ENCODE results near the gene PRF1. TPM values are rescaled to one million over a fixed set of nuclear protein-coding genes. Genes with fewer than 3 reads are reported as not detected.

PRF1 gene
- total and polyA plus RNA-seq, 2 of the 13 experiments (the other 11 are each of a cell fraction or from before 2014, with no cell fraction given), result 1.00 to 1.4 TPM

- H4K20me1 ChIP-seq (ENCODE audit: insufficient read depth, low read length), result no peaks in the 10 kb centered on the region
- no peaks in the 10 kb centered on the region for H3K27me3 ChIP-seq (ENCODE audit: control insufficient read depth in 1 of 2, insufficient read depth in 2 of 2, low read length in 2 of 2)
- no peaks in the 10 kb centered on the region for H3K9me3 ChIP-seq (ENCODE audit: low read length)
- no peaks in the 10 kb centered on the region for H3K79me2 ChIP-seq (ENCODE audit: insufficient read depth, low read length)
- in situ Hi-C loops (cut with HindIII; ENCODE audit: extremely low pct_ligation_motif_present, low pct_unique_long_range_greater_than_20kb) (no loop called here), intact Hi-C loops (cut with micrococcal nuclease; ENCODE audit: unreplicated experiment) (no loop called here)
- H3K9ac ChIP-seq (ENCODE audit: insufficient read depth, low read depth, low read length), result no peak overlapping the region
- BruUV-seq (replicated peaks), result no TSS peak
- H3K4me1 ChIP-seq (ENCODE audit: insufficient read depth, low read length), result no peaks in the 10 kb centered on the region
- FAIRE-seq (no peak), DNase-seq (ENCODE audit: low spot score) (no peak), ATAC-seq (no peak)
- no peak overlapping the region for H2AFZ ChIP-seq (ENCODE audit: low read length)
- H3K4me2 ChIP-seq (ENCODE audit: low read depth, low read length), result no peak overlapping the region
- no peaks in the 10 kb centered on the region for H3K36me3 ChIP-seq (replicated peaks in 1 of 2; ENCODE audit: control insufficient read depth in 1 of 2, insufficient read depth in 2 of 2, low read length in 2 of 2)
- no peak overlapping the region for H3K27ac ChIP-seq (ENCODE audit: extremely low read length, insufficient read depth, low read length)
- 38% methylated on average over 1 of the region's 4 CpGs for WGBS (ENCODE audit: low lambda C conversion rate)
- CTCF ChIA-PET (ENCODE audit: low intra/inter-chr PET ratio, low total read pairs), result no interaction called here
- H3K4me3 ChIP-seq (replicated peaks in 1 of 3; ENCODE audit: insufficient read depth in 1 of 3, low read depth in 2 of 3, low read length in 3 of 3), result no peak overlapping the region
- POLR2A ChIA-PET, result no interaction called here
- TF ChIP-seq TOE1 (CRISPR knock-in tag; IDR thresholded peaks at IDR 0.05) (no peak), ZNF382 (CRISPR knock-in tag; IDR thresholded peaks at IDR 0.05; ENCODE audit: borderline replicate concordance) (no peak), ZBTB49 (CRISPR knock-in tag; IDR thresholded peaks at IDR 0.05; ENCODE audit: borderline replicate concordance) (no peak), E2F5 (CRISPR knock-in tag; conservative IDR thresholded peaks at IDR 0.05) (no peak), MTF1 (CRISPR knock-in tag; IDR thresholded peaks at IDR 0.05) (no peak), PLSCR1 (CRISPR knock-in tag; IDR thresholded peaks at IDR 0.05; ENCODE audit: borderline replicate concordance) (no peak), SSRP1 (CRISPR knock-in tag; IDR thresholded peaks at IDR 0.05) (no peak), ZNF609 (CRISPR knock-in tag; IDR thresholded peaks at IDR 0.05; ENCODE audit: borderline replicate concordance) (no peak), PHF20 (CRISPR knock-in tag; IDR thresholded peaks at IDR 0.05) (no peak), ZNF652 (CRISPR knock-in tag; IDR thresholded peaks at IDR 0.05; ENCODE audit: borderline replicate concordance, low read depth) (no peak)
These were observed 5.4 kb upstream of the PRF1 start for GRCh38 chr10:70607936-70608335.
